Measurements from ENCODE around the gene TMEM179.

The TMEM179 gene

GRCh38 chr14:104567141-104567956, 37.2 kb downstream of the TMEM179 start:
- no peak for DNase-seq

DNA sequence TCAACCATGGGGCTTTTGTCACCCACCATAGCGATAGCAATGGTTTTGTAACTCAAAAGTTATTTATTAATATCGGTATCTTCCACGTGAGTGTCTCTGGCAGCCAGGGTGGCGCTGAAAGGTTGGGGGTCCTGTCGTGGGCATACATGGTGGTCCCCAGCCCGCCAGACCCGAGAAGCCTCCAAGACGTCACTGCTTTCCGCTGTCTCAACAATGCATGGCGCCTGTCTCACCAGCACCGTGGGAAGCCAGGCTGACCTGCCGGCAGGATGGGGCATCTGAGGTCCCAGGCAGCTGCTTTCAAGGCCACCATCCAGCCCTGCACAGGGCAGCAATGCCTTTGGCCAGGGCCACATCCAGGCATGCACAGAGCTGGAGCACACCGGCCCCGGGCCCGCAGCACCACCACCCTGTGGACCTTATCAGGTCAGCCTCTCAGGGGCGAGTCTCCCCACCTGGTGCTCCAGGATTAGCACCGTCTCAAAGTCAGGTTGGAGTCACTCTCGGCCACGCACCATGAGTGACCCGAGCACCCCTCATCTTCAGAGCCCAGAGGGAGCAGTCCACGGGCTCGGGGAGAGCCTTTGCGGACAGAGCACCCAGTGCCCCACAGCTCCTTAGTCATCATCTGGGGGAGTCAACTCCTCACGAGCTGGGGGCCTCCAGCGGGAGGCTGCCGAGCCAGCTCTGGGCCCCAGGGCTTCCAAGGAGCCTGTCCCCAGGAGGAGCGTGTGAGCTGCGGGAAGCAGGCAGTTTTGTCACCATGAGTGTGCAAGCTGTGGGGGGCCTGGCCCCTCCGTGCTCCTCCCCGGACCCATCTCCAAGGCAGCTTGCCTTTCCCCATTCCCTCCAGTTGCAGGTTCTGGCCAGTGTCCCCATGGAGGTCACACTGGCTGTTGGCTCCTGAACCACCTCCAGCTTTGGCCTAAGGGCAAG, 39.6 kb downstream of the TMEM179 start:
- no peak for DNase-seq

DNA sequence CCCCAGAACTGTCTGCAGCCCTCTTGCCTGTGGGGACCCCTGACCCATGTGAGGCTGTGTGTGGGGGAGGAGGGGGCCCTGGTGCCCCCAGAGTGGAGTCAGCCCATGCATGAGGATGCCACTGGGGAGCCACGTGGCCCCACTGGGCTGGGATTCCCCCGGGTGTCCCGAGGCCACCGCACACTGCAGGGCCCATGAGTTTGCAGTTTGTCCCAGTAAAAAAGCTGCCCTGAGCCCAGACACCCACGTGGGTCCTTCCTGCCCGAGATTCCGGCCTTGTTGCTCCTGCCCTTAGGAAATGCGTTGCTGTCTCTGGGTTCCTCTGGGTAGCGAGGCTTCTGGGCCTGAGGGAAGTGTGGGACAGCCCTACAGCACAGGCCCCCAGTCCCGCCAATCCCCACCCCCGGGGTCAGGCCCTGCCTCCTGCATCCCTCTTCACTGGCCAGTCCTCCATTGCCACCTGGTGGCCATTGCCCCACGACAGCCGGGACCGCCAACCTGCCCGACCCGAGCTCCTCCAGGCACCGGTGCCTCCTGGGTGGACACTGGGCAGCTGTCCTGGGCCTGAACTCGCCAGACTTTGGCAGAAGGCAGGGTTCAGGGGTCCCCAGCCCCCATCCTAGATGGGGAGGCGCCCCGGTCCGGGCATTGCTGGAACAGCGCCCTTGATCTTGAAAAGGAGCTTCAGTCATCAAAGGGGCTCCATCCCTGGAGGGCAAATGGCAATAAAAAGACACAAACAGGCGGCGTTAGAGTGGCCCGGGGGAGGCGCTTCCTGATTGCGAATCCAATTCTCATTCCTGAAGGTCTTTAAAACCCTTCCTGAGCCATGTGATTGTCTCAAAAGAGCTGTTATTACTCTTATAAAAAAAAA, 40.6 kb downstream of the TMEM179 start:
- peak; percentile 31 for DNase-seq

GRCh38 chr14:104563191-104563741, 41.3 kb downstream of the TMEM179 start:
- no peak for DNase-seq

DNA sequence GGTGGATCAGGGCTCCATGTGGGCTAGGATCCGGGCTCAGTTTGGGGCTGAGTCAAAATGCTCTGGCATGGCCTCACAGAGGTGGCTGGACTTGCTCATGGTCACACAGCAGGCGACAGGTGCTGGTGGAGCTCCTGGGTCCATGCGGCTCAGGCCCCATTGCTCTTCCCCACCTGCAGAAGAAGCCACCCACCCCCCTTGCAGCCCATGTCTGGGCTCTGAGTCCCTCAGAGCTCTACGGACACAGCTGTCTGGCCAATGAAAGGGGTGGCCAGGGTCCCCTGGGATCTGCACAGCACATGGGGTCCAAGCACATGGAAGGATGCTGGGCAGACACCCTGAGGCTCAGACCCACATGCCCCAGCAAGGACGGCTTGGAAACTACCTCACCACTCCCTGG, 42.0 kb downstream of the TMEM179 start:
- no peak for DNase-seq

DNA sequence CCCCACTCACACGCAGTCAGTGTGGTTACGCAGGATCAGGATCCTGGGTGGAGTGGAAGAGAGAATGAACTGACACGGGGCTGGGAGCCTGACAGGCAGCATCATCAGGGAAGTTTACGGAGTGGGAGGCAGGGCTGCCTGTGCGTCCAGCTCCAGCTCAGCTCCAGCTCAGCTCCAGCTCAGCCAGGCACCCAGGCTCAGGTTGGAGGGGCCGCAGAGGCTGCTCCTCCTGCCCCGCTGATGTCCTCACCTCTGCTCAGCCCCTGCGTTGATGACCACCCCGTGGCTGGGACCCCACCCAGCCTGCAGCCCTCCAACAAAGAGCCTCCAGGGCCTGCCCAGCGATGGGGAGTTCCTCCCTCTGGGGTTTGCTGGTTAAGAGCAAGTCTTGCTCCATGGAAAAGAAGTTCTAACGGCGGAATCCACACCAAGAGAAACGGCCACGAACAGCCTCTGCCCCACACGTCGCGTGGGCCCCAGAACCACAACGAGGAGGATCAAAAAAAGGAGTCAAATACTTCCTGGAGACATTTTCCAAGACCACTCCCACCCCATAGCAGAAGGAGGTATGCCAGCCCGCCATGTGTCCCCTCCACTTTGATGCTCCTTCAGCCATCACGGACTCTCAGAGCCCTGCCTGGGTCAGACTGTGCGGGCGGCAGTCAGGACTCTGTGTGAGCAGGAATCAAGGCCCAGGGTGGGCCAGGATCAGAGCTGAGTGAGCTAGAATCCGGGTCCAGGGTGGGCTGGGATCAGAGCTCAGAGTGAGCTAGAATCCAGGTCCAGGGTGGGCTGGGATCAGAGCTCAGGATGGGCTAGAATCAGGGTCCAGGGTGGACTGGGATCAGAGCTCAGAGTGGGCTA, 42.7 kb downstream of the TMEM179 start:
- DNase-seq: no peak

GRCh38 chr14:104561124-104561557, 43.4 kb downstream of the TMEM179 start:
- no peak for DNase-seq

DNA sequence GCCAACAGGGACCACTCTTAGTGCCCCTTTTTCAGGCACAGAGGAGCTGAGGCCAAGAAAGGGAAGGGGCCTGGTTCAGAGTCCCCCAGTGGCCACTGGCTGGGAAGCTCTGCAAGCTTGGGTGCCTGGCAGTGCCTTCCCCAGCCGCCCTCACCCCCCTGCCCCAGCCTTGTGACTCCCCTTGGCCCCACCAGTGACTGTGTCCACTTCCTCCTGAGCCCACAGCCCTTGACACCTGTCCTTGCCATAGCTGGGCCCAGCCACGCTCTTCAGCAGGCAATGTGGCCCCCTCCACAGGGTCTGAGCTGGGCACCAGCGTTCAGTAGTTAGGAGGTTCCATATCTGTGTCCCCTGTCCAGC, 44.0 kb downstream of the TMEM179 start:
- DNase-seq: no peak

DNA sequence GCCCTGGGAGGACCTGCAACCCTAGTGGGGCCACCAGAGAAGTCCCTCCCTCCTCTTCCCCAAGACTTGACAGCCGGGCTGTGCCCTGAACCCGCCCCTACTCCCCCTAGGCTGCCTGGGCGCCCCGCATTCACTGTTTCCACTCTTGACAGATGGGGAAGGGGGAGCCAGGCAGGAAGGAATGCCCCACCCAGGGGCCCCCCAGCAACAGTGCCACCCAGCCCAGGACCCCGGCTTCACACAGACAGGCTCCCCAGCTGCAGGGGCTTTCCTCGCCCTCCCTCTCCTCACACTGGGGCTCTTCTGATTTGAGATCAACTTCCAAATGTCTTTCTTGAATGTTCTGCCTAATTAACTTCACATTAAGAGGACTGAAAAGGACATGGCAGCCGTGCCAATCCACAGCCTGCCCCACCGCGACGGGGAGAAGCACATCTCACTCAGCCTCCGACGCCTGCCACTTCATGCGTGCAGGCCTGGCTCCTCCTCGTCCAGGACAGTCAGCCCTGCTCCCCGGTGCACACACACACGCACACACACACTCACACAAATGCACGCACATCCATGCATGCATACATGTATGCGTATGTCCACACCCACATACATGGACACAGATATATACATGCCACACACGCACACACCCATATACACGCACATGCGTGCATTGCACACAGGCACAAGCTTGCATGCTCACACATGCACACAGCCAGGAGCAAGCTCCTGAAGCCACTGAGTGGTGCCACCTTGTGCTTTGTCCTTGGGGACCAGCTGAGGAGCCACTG, 44.6 kb downstream of the TMEM179 start:
- DNase-seq: no peak

DNA sequence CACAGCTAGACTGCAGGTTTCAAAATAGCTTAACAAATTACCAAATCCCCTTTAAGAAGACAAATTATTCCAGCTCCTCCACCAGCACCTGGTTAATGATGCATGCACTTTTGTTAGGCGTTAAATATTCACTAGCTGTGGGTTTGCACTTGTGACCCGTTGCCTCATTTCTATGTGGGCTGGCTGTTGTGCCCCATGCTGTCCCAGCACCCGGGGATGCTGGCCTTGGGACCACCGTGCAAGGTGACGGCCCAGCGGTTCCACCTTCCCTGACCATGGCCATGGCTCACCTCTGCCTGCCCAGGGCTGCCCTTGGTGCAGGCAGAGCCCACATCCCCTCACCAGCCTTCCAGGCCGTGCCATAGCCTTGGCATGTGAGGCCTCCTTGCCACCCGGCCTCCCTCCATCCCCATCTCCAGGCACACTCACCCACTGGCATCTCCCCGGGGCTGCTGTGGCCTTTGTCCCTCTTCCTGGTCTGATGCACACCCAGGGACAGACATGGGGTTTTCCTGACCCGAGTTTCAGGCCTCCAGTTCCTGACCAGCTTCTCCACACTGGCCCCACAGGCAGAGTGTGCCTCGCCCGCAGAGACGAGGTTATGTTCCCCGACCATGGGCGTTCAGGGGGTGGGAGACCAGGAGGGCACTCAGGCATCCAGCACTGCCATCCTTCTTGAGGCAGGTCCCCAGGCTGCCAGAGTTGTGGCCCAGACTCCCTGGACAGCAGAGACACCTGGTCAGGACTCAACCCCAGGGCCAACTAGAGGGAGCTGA, 45.4 kb downstream of the TMEM179 start:
- DNase-seq: no peak

- DNase-seq: no peak
These were observed 46.1 kb downstream of the TMEM179 start for GRCh38 chr14:104558231-104559027.

GRCh38 chr14:104557766-104558165, 46.8 kb downstream of the TMEM179 start:
- no peak for DNase-seq

- no peak for DNase-seq
These were observed 47.5 kb downstream of the TMEM179 start for GRCh38 chr14:104557086-104557485.

DNA sequence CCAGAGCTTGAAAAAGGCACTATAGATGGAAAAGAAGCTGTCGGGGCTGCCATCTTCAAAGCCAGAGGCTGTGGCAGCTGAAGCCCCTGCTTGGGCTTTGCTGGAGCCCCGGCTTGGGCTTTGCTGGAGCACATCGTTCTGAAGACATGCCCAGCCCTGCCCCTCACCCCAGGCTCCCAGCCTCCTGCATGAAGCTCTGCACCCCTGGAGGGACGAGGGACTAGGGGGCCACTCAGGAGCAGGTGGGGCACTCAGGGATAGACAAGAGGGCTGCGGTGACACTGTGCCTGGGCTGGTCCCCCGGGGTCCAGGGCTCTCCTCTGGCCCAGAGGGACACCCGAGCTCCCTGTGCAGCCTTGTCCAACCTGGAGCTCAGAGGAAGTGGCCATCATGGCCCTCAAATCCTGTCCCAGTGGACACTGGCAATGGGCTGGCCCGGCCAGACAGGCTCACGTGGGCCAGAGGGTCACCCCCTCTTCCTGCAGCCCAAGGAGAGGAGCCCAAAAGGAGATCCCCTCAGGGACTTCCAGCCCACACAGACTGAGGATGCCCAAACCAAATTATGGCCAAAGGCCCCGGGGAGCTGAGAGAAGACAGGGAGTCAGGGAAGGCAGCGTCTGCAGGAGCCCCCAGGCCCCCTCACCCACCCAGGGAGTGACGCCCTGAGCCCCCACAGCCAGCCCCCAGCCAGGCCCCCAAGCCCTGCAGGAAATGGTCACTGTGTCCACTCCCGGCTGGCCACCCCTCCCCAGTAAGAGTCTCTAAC, 48.1 kb downstream of the TMEM179 start:
- DNase-seq: no peak

DNA sequence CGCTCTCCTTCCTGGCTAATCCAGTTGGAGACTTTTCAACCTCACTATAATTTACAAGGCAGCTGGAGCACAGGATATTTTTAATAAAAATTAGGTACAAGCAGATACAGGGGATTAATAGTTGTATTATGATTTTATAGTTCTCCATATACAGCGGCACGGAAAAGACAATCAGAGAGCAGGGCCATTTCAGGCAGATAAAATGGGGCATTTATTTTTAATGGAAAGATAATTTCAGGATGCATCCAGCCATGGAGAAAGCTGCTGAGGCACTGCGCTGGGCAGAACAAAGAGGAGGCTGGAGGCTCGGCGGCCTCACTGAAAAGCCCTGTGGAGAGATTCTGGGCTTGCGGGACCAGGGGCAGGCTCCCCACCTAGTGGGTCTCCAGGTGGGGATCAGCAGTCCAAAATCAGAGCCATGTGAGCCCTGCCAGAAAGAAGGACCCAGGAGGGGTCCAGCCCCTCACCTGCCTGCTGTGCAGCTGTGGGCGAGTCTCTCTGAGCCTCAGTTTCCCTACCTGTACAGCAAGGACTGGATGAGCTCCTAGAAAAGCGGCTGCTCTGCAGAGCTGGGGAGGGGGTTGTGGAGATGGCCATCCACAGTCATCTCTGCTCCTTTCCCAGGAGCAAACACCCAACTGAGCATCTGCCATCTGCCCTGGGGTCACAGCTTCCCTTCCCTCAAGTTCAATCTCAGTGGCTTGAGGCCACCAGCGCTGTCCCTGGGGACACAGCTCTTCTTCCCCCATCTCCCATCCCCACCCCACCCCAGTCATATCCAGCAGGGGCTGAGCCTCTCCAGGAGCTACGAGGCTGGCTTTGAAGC, 48.9 kb downstream of the TMEM179 start:
- no peak for DNase-seq

- no peak for DNase-seq
These were observed 49.8 kb downstream of the TMEM179 start for GRCh38 chr14:104554608-104555429.

Measured in NCI-H2107 (cell line).